AG09309 (cell line): ENCODE data around the gene B3GNT4.

Source experiments
- DNase-seq: peaks from one replicate; pipeline ENCODE4 v3.0.0-alpha.2; 2010; ENCODE audit warnings: low read depth
- H3K4me3 ChIP-seq: 2 replicates; pipeline ENCODE4 v1.5.1; 2011; ENCODE audit warnings: mild to moderate bottlenecking, low read depth, low read length, moderate library complexity; ENCODE audit not compliant: control insufficient read depth
- CTCF ChIP-seq: IDR thresholded peaks from 2 replicates; pipeline ENCODE4 v1.5.1; 2011; ENCODE audit warnings: mild to moderate bottlenecking, low read depth, low read length, inconsistent platforms; ENCODE audit not compliant: insufficient read depth, control insufficient read depth; ENCODE audit errors: missing control alignments

The B3GNT4 gene

GRCh38 chr12:122203301-122204166 lies at the start of gene B3GNT4:
Gene B3GNT4, plus strand, starts transcription at chr12:122203709. Its CDS starts 910 bp downstream, at chr12:122204619.
- no peak for DNase-seq
- TF ChIP-seq CTCF, result no peak
- H3K4me3 ChIP-seq, result peak within 1 kb of the TSS; percentile 51

- TF ChIP-seq CTCF, result no peak
- no peak overlapping the region for H3K4me3 ChIP-seq
- no peak for DNase-seq
These were observed 47.8 kb upstream of the B3GNT4 start for GRCh38 chr12:122155705-122156104.

- DNase-seq, result no peak
- TF ChIP-seq CTCF, result no peak
- H3K4me3 ChIP-seq, result no peak overlapping the region
These were observed 44.7 kb upstream of the B3GNT4 start for GRCh38 chr12:122158700-122159285.

GRCh38 chr12:122159882-122160281 lies 43.6 kb upstream of the B3GNT4 start:
- H3K4me3 ChIP-seq, result no peak overlapping the region
- TF ChIP-seq CTCF, result no peak
- DNase-seq, result no peak

- H3K4me3 ChIP-seq, result no peak overlapping the region
- TF ChIP-seq CTCF, result no peak
- no peak for DNase-seq
These were observed 42.7 kb upstream of the B3GNT4 start for GRCh38 chr12:122160761-122161160.

GRCh38 chr12:122161682-122162081 lies 41.8 kb upstream of the B3GNT4 start:
- DNase-seq, result no peak
- no peak overlapping the region for H3K4me3 ChIP-seq
- no peak for TF ChIP-seq CTCF

- DNase-seq, result no peak
- no peak overlapping the region for H3K4me3 ChIP-seq
- no peak for TF ChIP-seq CTCF
These were observed 40.5 kb upstream of the B3GNT4 start for GRCh38 chr12:122162976-122163375.
